DMS114 treated with DMSO at 0.1 percent for 48 hours (cell line): ENCODE results near the gene SPRTN.

ENCODE experiments used
- DNase-seq: peaks from one replicate; lab custom pipeline; 2025; ENCODE audit not compliant: unreplicated experiment; lab: John Stamatoyannopoulos, UW

The SPRTN gene

GRCh38 chr1:231376101-231376500, 38.0 kb downstream of the SPRTN start:
- no peak for DNase-seq

GRCh38 chr1:231376875-231377549, 38.9 kb downstream of the SPRTN start:
- no peak for DNase-seq

GRCh38 chr1:231381729-231382128, 43.6 kb downstream of the SPRTN start:
- DNase-seq, result no peak

GRCh38 chr1:231382426-231382825, 44.3 kb downstream of the SPRTN start:
- no peak for DNase-seq

DNA sequence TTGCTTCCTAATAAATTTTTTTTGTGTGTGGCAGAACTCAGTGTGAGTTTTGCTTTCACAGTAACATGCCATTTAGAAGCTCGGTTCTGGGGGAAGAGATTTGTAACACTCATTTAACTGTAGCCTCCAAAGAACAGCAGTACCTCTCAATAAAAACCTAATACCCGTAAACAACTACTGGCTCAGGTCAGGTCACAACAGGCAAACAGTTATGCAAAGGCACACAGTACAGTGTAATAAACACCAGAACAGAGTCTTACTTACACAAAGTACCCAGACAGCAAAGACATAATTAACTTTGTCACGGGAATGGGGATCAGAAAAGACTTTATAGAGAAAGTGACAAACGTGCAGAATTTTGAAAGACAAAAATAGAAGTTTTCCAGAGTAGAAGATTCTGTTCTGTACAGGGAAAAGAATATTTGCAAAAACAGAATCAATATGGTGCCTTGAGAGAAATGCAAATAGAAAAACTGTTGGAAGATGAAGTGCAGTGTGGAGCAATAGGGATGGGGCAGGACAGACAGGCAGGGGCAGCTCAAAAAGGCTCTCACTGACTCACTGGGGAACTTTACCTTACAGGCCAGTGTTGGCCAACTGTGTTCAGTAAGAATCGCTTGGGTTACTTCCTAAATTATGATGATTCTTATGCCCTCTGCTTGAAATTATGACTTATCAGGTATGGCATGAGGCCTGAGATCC, 45.2 kb downstream of the SPRTN start:
- DNase-seq, result no peak

DNA sequence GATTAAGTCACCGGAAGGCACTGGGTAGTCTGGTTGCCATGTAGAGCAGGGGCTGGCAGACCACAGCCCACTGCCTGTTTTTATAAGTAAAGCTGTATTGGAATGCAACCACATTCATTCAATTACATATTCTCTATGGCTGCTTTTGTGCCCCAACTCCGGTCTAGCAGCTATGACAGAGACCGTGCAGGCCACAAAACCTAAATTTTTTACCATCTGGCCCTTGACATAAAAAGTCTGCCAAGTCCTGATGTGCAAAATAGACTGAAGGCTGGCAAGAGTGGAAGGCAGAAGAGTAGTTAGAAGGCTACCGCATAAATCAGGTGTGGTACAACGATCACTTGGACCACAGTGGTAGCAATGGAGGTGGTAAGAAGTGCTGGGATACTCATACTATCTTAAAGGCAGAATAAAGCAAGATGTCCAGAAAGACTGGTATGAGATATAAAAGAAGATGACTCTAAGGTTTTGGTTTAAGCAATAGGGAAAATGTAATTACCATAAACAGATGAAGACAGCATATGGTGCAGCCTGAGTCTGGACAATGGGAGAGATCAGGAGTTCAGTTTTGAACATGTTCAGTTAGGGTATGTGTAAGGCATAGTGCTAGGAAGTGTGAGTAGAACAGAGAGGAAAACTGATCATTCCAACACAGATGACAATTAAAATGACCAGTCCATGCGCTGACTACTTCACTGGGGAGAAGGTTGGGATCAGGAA, 46.8 kb downstream of the SPRTN start:
- DNase-seq, result no peak

GRCh38 chr1:231385416-231385748, 47.3 kb downstream of the SPRTN start:
- DNase-seq, result no peak

DNA sequence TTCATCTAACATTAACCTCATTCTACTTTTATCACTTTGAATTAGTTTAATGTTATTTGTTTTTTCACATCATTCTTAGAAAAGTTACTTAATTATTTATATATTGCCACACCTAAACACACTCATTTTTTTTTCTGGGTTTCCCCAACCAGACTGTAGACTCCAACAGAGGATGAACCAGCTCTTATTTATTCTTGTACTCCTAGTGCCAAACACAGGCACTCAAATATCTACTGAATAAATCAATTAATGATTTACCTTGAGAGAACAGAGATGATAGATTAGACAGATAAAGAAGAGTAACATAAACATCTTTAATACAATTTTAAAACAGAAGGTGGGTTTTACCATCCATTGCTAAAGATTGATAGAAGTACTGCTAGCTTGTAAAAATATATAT, 48.4 kb downstream of the SPRTN start:
- no peak for DNase-seq

GRCh38 chr1:231387770-231388669, 49.9 kb downstream of the SPRTN start:
- no peak for DNase-seq

GRCh38 chr1:231390071-231390470, 52.0 kb downstream of the SPRTN start:
- DNase-seq, result no peak

DNA sequence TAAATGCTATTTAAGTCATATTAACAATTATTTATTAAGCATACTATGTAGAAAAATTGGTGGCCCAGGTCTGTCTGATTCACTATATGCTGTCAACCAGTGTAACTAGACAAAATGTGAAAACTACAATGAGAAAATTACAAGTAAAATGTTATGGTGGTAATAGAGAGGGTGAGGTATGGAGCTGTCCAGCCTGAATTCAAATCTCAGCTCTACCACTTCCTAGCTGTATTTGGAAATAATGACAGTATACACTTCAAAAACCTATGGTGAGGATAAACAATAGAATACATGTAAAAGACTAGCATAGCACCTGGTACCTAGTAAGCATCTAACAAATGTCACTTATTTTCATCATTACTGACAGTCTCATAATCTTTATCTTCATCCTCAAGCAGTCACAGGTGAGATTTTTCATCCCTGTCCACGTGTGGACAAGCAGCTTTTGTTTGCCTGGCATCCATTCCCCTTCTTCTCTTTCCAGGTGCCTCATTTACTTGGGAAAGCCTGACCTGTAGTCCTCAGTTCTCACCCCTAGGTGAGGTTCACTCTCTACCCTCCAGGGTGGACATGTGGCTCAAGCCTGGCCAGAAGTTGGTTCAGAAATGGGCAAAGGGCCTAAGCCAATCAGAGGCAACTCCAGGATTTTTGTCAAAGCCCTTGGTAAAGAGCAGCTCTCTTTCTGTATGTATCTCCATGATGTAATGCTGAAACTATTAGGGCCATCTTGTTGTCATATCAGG, 54.5 kb downstream of the SPRTN start:
- no peak for DNase-seq

- no peak for DNase-seq
These were observed 55.6 kb downstream of the SPRTN start for GRCh38 chr1:231393668-231394067.

DNA sequence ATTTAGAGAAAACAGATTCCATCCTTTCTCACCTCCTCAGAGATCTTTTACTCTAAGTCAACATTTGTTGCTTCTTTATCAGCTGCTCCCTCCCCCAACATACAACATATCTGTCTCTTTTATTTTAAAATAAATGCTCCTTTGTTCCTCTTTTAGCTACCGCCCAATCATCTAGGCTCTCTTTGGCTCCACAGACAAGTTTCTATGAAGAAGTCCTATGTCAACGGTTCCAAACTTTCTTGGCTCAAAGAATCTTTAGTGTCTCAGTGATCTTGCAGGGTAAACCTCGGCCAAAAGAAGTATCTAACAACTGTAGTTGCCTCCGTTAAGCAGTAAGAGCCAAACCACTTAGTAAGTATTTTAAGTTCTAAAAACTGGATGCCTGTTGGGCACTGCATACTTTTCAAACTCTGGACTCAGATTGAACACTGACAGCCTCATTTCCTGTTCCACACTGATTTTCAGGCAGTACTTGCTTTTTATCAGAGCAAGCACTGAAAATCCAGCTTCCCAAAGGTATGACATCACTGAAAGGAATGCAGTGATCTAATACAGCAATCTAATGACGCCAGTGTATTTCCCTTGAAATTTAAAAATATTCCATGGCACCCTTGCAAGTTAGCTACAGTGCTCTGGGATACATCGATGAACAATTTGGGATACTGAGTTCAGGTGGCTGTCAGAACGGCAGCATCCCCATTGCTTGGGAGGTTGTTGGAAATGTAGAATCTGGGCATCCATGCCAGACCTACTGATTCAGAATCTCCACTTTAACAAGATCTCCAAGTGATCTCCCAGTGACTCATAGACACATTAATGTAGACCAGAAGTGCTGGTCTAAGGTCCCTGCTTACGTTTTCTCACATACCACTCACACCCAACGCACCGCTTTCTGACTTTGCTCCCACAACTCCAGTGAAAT, 57.2 kb downstream of the SPRTN start:
- DNase-seq, result no peak

- no peak for DNase-seq
These were observed 57.9 kb downstream of the SPRTN start for GRCh38 chr1:231395998-231396390.

GRCh38 chr1:231396643-231397042, 58.5 kb downstream of the SPRTN start:
- no peak for DNase-seq

- no peak for DNase-seq
These were observed 60.0 kb downstream of the SPRTN start for GRCh38 chr1:231397886-231398671.

DNA sequence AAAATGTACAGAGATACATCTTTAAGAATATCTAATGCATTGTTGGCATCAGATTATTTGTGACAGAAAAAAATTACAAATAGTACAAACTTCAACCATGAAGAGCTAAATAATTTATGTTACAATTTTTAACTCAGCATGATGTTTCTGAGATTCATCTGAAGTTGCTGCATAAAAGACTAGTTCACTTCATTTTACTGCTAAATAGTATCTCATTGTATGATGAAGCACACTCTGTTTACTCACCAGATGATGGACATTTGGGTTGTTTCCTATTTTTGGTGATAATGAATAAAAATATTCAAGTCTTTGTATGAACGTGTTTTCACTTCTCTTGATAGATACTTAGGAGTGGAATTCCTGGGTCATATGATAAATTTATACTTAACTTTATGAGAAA, 63.4 kb downstream of the SPRTN start:
- no peak for DNase-seq

GRCh38 chr1:231404318-231404717, 66.2 kb downstream of the SPRTN start:
- DNase-seq, result no peak
